ENCODE results near the gene RETNLB. TPM values are rescaled to one million over a fixed set of nuclear protein-coding genes. Genes with fewer than 3 reads are reported as not detected.

RETNLB gene
- total RNA-seq, 1 experiment from 2014 or later, result not detected

GRCh38 chr3:108755686-108756085 lies 1.5 kb downstream of the RETNLB start:
- no peak overlapping the region for H3K4me3 ChIP-seq (ENCODE audit: low read length)
- no peaks in the 10 kb centered on the region for H3K9me3 ChIP-seq (ENCODE audit: low read length)
- H3K27ac ChIP-seq (ENCODE audit: low read length), result no peak overlapping the region
- DNase-seq, result no peak
- POLR2A ChIA-PET (ENCODE audit: unreplicated experiment), result no interaction called here
- no peak overlapping the region for H2AFZ ChIP-seq (ENCODE audit: low read length)
- no peaks in the 10 kb centered on the region for H3F3A ChIP-seq (ENCODE audit: low read length, unreplicated experiment)
- H3K4me2 ChIP-seq (ENCODE audit: low read length), result no peak overlapping the region
- BruUV-seq (replicated peaks), result no TSS peak
- H3K9me2 ChIP-seq (replicated peaks; ENCODE audit: low read length), result no peaks in the 10 kb centered on the region
- no peaks in the 10 kb centered on the region for H4K20me1 ChIP-seq (ENCODE audit: low read length)
- CTCF ChIA-PET, result no interaction called here
- no peaks in the 10 kb centered on the region for H3K36me3 ChIP-seq (ENCODE audit: low read depth, low read length)
- H3K4me1 ChIP-seq (ENCODE audit: insufficient read depth, low read length), result no peaks in the 10 kb centered on the region
- peaks cover 21% of the 10 kb centered on the region for H3K27me3 ChIP-seq (ENCODE audit: low read length)
- no peak for ATAC-seq
- H3K79me2 ChIP-seq (ENCODE audit: low read length), result no peaks in the 10 kb centered on the region
- intact Hi-C loops (cut with micrococcal nuclease), result no loop called here
- TF ChIP-seq, protein P1, sequence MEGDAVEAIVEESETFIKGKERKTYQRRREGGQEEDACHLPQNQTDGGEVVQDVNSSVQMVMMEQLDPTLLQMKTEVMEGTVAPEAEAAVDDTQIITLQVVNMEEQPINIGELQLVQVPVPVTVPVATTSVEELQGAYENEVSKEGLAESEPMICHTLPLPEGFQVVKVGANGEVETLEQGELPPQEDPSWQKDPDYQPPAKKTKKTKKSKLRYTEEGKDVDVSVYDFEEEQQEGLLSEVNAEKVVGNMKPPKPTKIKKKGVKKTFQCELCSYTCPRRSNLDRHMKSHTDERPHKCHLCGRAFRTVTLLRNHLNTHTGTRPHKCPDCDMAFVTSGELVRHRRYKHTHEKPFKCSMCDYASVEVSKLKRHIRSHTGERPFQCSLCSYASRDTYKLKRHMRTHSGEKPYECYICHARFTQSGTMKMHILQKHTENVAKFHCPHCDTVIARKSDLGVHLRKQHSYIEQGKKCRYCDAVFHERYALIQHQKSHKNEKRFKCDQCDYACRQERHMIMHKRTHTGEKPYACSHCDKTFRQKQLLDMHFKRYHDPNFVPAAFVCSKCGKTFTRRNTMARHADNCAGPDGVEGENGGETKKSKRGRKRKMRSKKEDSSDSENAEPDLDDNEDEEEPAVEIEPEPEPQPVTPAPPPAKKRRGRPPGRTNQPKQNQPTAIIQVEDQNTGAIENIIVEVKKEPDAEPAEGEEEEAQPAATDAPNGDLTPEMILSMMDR (conservative IDR thresholded peaks at IDR 0.05; ENCODE audit: low read depth, low read length), result no peak
- TF ChIP-seq EZH2 (IDR thresholded peaks at IDR 0.05; ENCODE audit: low read length, unreplicated experiment) (no peak), EZH2phosphoT487 (IDR thresholded peaks at IDR 0.05; ENCODE audit: borderline replicate concordance, low read length) (no peak)
- H3K9ac ChIP-seq (ENCODE audit: low read length), result no peak overlapping the region

DNA sequence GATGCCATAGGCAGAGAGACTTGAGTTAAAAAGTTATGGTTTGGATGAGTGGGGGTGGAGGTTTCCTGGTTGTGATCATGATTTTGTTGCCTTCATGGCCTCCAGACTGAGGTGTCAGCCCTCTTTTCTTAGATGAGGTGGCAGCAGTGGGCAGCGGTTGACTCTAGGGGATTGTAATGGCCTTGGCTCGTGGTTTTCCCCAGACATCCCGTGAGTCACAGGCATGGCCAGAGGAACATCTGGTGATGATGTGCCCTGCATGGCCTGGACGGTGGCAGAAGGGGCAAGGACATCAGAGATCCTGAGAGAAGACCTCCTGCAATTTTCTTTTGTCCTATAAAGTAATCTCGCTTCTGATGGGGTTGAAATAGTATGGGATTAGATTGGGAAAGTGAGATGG lies 12.4 kb downstream of the RETNLB start:
- intact Hi-C loops (cut with micrococcal nuclease), result no loop called here
- no peak for DNase-seq
- Histone ChIP-seq H3K27me3 (ENCODE audit: low read length) (0 out of 2 replicates have a peak, but pooled peaks cover 13% of the 10 kb centered on the region), H3F3A (ENCODE audit: low read length, unreplicated experiment) (no peaks in the 10 kb centered on the region), H3K4me1 (ENCODE audit: insufficient read depth, low read length) (no peaks in the 10 kb centered on the region), H2AFZ (ENCODE audit: low read length) (no peak overlapping the region), H3K36me3 (ENCODE audit: low read depth, low read length) (no peaks in the 10 kb centered on the region), H3K9me2 (replicated peaks; ENCODE audit: low read length) (no peaks in the 10 kb centered on the region), H3K4me2 (ENCODE audit: low read length) (no peak overlapping the region), H4K20me1 (ENCODE audit: low read length) (no peaks in the 10 kb centered on the region), H3K79me2 (ENCODE audit: low read length) (no peaks in the 10 kb centered on the region), H3K4me3 (ENCODE audit: low read length) (no peak overlapping the region), H3K9ac (ENCODE audit: low read length) (no peak overlapping the region), H3K27ac (ENCODE audit: low read length) (no peak overlapping the region), H3K9me3 (ENCODE audit: low read length) (no peaks in the 10 kb centered on the region)
- POLR2A ChIA-PET (ENCODE audit: unreplicated experiment), result no interaction called here
- ATAC-seq, result no peak
- CTCF ChIA-PET, result no interaction called here
- TF ChIP-seq EZH2phosphoT487 (IDR thresholded peaks at IDR 0.05; ENCODE audit: borderline replicate concordance, low read length), result no peak
- no TSS peak for BruUV-seq (replicated peaks)

DNA sequence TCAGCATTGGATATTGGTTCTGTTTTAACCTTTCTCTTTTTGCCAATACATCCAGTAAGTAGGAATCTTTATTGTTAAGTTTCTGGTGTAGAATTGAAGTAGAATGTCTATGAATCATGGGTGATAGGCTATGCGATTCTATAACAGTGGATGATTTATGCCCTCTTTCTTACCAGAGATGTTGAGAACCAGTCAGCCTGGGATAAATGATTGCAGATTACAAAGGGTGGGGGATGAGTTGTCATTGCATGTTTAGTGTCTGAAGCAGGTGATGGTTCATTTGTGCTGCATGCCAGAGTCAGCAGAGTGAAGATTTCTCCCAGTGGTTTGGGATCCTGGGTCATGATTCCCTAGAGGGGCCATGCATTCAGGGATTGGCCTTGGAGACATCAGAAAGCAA lies 14.3 kb downstream of the RETNLB start:
- DNase-seq (no peak), ATAC-seq (no peak)
- peaks cover 27% of the 10 kb centered on the region for H3K27me3 ChIP-seq (ENCODE audit: low read length)
- POLR2A ChIA-PET (ENCODE audit: unreplicated experiment), result no interaction called here
- CTCF ChIA-PET, result no interaction called here
- TF ChIP-seq, protein P1 (conservative IDR thresholded peaks at IDR 0.05; ENCODE audit: low read depth, low read length), result no peak
- TF ChIP-seq EZH2phosphoT487 (IDR thresholded peaks at IDR 0.05; ENCODE audit: borderline replicate concordance, low read length), result no peak
- no peak for TF ChIP-seq EZH2 (IDR thresholded peaks at IDR 0.05; ENCODE audit: low read length, unreplicated experiment)
- intact Hi-C loops (cut with micrococcal nuclease), result no loop called here
- H2AFZ ChIP-seq (ENCODE audit: low read length), result no peak overlapping the region
- H3K79me2 ChIP-seq (ENCODE audit: low read length), result no peaks in the 10 kb centered on the region
- H3K36me3 ChIP-seq (ENCODE audit: low read depth, low read length), result no peaks in the 10 kb centered on the region
- H4K20me1 ChIP-seq (ENCODE audit: low read length), result no peaks in the 10 kb centered on the region
- no peak overlapping the region for H3K4me3 ChIP-seq (ENCODE audit: low read length)
- no peaks in the 10 kb centered on the region for H3K4me1 ChIP-seq (ENCODE audit: insufficient read depth, low read length)
- no peaks in the 10 kb centered on the region for H3F3A ChIP-seq (ENCODE audit: low read length, unreplicated experiment)
- no peak overlapping the region for H3K9ac ChIP-seq (ENCODE audit: low read length)
- no peaks in the 10 kb centered on the region for H3K9me2 ChIP-seq (replicated peaks; ENCODE audit: low read length)
- H3K9me3 ChIP-seq (ENCODE audit: low read length), result no peaks in the 10 kb centered on the region
- BruUV-seq (replicated peaks), result no TSS peak
- H3K27ac ChIP-seq (ENCODE audit: low read length), result no peak overlapping the region
- no peak overlapping the region for H3K4me2 ChIP-seq (ENCODE audit: low read length)
